B cell (primary cell): Measurements from ENCODE around the gene TIMM17A. TPM values are rescaled to one million over a fixed set of nuclear protein-coding genes. Genes with fewer than 3 reads are reported as not detected.

ENCODE experiments used
- ATAC-seq: fragments of 200-7000 bp; cut with Tn5 transposase; one replicate; pipeline ENCODE4 v1.10.0; 2021; ENCODE audit warnings: low read depth, mild to moderate bottlenecking, moderate number of reproducible peaks, moderate library complexity
- CTCF ChIA-PET: fragments of 350-600 bp; sonication (Branson Sonifier 250); formaldehyde crosslinking; loops from one replicate; lab custom pipeline; 2021; ENCODE audit warnings: antibody characterized with exemption, inconsistent platforms; lab: Charles Lee
- POLR2A ChIA-PET: fragments of 350-600 bp; sonication (Branson Sonifier 250); formaldehyde crosslinking; loops from one replicate; lab custom pipeline; 2021; ENCODE audit warnings: antibody characterized with exemption; lab: Charles Lee
- DNase-seq: peaks from one replicate; pipeline ENCODE4 v3.0.0; 2013
- H2AFZ ChIP-seq: 2 replicates; pipeline ENCODE4 v1.6.1; 2012; ENCODE audit warnings: mild to moderate bottlenecking, low read depth, low read length; ENCODE audit not compliant: insufficient read depth, poor library complexity, severe bottlenecking
- H3K27ac ChIP-seq, 2 donors: 1 replicate in 1 of 2; 2 replicates in 1 of 2; pipeline ENCODE4 v1.5.1; 2012 to 2013; ENCODE audit warnings: low read length in 2 of 2, mild to moderate bottlenecking in 2 of 2, moderate library complexity in 1 of 2
- H3K27me3 ChIP-seq, 4 experiments: fragments of 200-600 bp in 1 of 4; sonication (generic) in 1 of 4; replicated peaks in 1 of 4; 1 replicate in 2 of 4; 2 replicates in 2 of 4; pipeline versions ENCODE4 v1.6.1 to v1.7.0; 2013 to 2016; ENCODE audit warnings: low read length in 3 of 4, mild to moderate bottlenecking in 2 of 4, mixed read lengths in 1 of 4, moderate library complexity in 1 of 4; ENCODE audit not compliant: insufficient read depth in 4 of 4, control insufficient read depth in 3 of 4; ENCODE audit errors: control extremely low read depth in 1 of 4
- H3K36me3 ChIP-seq, 2 experiments: replicated peaks in 1 of 2; 1 replicate in 1 of 2; 2 replicates in 1 of 2; pipeline versions ENCODE4 v1.6.1 to v1.7.1; 2013; ENCODE audit warnings: low read length in 1 of 2; ENCODE audit not compliant: insufficient read depth in 2 of 2, control insufficient read depth in 1 of 2; ENCODE audit errors: control extremely low read depth in 1 of 2, extremely low read depth in 1 of 2
- H3K4me1 ChIP-seq, 2 donors: fragments of 200-600 bp in 1 of 2; sonication (generic) in 1 of 2; 1 replicate in 1 of 2; 2 replicates in 1 of 2; pipeline versions ENCODE4 v1.5.1 to v1.6.1; 2013 to 2017; ENCODE audit warnings: low read length in 2 of 2; ENCODE audit not compliant: control insufficient read depth in 2 of 2, insufficient read depth in 2 of 2
- H3K4me2 ChIP-seq: replicated peaks from 2 replicates; pipeline ENCODE3; 2012; ENCODE audit warnings: mild to moderate bottlenecking, low read depth, low read length; ENCODE audit not compliant: poor library complexity, severe bottlenecking
- H3K4me3 ChIP-seq, 5 experiments: fragments of 200-600 bp in 1 of 5; sonication (generic) in 1 of 5; 1 replicate in 3 of 5; 2 replicates in 2 of 5; pipeline versions ENCODE4 v1.5.1 to v1.7.0; 2011 to 2016; ENCODE audit warnings: low read length in 4 of 5, mild to moderate bottlenecking in 4 of 5, low read depth in 2 of 5, control low read depth in 1 of 5, moderate library complexity in 1 of 5; ENCODE audit not compliant: insufficient read depth in 1 of 5; ENCODE audit errors: control extremely low read depth in 1 of 5, extremely low read depth in 1 of 5
- H3K79me2 ChIP-seq: fragments of 200-600 bp; sonication (generic); one replicate; pipeline ENCODE4 v1.6.0; 2016; ENCODE audit warnings: low read length; ENCODE audit not compliant: control insufficient read depth, insufficient read depth
- H3K9ac ChIP-seq: fragments of 200-600 bp; sonication (generic); 2 replicates; pipeline ENCODE4 v1.6.1; 2017; ENCODE audit warnings: mild to moderate bottlenecking, low read length, moderate library complexity
- H3K9me3 ChIP-seq, 3 donors: one replicate each; pipeline versions ENCODE4 v1.6.1 to v1.7.1; 2013; ENCODE audit warnings: low read length in 2 of 3; ENCODE audit not compliant: control insufficient read depth in 2 of 3, insufficient read depth in 1 of 3; ENCODE audit errors: control extremely low read depth in 1 of 3
- H4K20me1 ChIP-seq: 2 replicates; pipeline ENCODE4 v1.6.0; 2012; ENCODE audit warnings: mild to moderate bottlenecking, low read length; ENCODE audit not compliant: insufficient read depth, control insufficient read depth, poor library complexity, severe bottlenecking
- H3K27ac Mint-ChIP-seq: one replicate; pipeline ENCODE4 v1.8.0; 2021; ENCODE audit warnings: mixed read lengths
- H3K27me3 Mint-ChIP-seq: one replicate; pipeline ENCODE4 v1.8.0; 2021; ENCODE audit warnings: mixed read lengths
- H3K4me1 Mint-ChIP-seq: one replicate; pipeline ENCODE4 v1.8.0; 2021; ENCODE audit warnings: mixed read lengths
- H3K4me3 Mint-ChIP-seq: one replicate; pipeline ENCODE4 v1.8.0; 2021; ENCODE audit warnings: mixed read lengths
- H3K9me3 Mint-ChIP-seq: one replicate; pipeline ENCODE4 v1.8.0; 2022; ENCODE audit warnings: mixed read lengths; ENCODE audit not compliant: insufficient read depth
- EZH2 ChIP-seq: IDR thresholded peaks from 2 replicates; pipeline ENCODE4 v1.6.1; 2012; ENCODE audit warnings: borderline replicate concordance, low read depth, mild to moderate bottlenecking, moderate library complexity, low read length; ENCODE audit not compliant: insufficient read depth, poor library complexity, severe bottlenecking
- WGBS: methylation state at CpG from one replicate; pipeline ENCODE4 v1.1.5; 2013; ENCODE audit warnings: missing lambda C conversion rate; ENCODE audit not compliant: insufficient coverage; 5-methylcytosine and 5-hydroxymethylcytosine counted together
- intact Hi-C: fragments of 100-400 bp; cut with micrococcal nuclease; formaldehyde crosslinking; loops from one replicate; pipeline ENCODE4 v1.10.0; 2022
- polyA plus RNA-seq: library from polyadenylated mRNA; depleted of rRNA; stranded (reverse); fragments of >200 nt; gene quantifications from 2 replicates; pipeline ENCODE4 v1.2.3, GENCODE V29; 2012
- total RNA-seq, 2 donors: library from RNA; stranded (reverse); fragments of 120-200 nt in 1 of 2; gene quantifications; 1 replicate in 1 of 2; 2 replicates in 1 of 2; pipeline versions ENCODE4 v1.2.3 to v1.2.4, GENCODE V29; 2013 to 2022
- TF ChIP-seq, protein P1 (sequence below): fragments of 200-600 bp; IDR thresholded peaks from one replicate; pipeline ENCODE4 v1.8.0; 2022; ENCODE audit warnings: antibody characterized with exemption, mild to moderate bottlenecking

Gene TIMM17A
- total and polyA plus RNA-seq, 2 donors (not counting 1 experiment from before 2014, with no cell fraction given): 13.7 to 31.5 TPM

- H3K27me3 ChIP-seq: no peaks in the 10 kb centered on the region
- ChIA-PET CTCF (interaction anchor here (1.0 to 4.1 kb wide), 5 partner anchors 9 to 501 kb away, joined by 3 to 17 read pairs (median 3); no protein-coding TSS in a partner anchor), POLR2A (interaction anchor here (0.5 kb wide), 2 partner anchors 23 to 33 kb away, joined by 3 read pairs; no protein-coding TSS in a partner anchor)
- H3K27ac ChIP-seq: peak within 1 kb of the TSS; percentile 6 to 54
- peaks cover 11 to 13% of the 10 kb centered on the region in 2 donors for H3K4me1 ChIP-seq
- H2AFZ ChIP-seq: peak within 1 kb of the TSS; percentile 93
- peak within 1 kb of the TSS; percentile 97 for H3K4me3 Mint-ChIP-seq
- H3K27me3 Mint-ChIP-seq: no peaks in the 10 kb centered on the region
- DNase-seq (peak; percentile 79), ATAC-seq (peak; percentile 78)
- peak within 1 kb of the TSS; percentile 87 for H3K9ac ChIP-seq
- H3K79me2 ChIP-seq: peaks cover 11% of the 10 kb centered on the region
- H3K4me2 ChIP-seq: peak within 1 kb of the TSS; percentile 95
- H3K4me1 Mint-ChIP-seq: peaks cover 27% of the 10 kb centered on the region
- H3K4me3 ChIP-seq: peak within 1 kb of the TSS; percentile 53 to 94 (median 67)
- TF ChIP-seq, protein P1, sequence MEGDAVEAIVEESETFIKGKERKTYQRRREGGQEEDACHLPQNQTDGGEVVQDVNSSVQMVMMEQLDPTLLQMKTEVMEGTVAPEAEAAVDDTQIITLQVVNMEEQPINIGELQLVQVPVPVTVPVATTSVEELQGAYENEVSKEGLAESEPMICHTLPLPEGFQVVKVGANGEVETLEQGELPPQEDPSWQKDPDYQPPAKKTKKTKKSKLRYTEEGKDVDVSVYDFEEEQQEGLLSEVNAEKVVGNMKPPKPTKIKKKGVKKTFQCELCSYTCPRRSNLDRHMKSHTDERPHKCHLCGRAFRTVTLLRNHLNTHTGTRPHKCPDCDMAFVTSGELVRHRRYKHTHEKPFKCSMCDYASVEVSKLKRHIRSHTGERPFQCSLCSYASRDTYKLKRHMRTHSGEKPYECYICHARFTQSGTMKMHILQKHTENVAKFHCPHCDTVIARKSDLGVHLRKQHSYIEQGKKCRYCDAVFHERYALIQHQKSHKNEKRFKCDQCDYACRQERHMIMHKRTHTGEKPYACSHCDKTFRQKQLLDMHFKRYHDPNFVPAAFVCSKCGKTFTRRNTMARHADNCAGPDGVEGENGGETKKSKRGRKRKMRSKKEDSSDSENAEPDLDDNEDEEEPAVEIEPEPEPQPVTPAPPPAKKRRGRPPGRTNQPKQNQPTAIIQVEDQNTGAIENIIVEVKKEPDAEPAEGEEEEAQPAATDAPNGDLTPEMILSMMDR: no peak
- no peak for TF ChIP-seq EZH2
- H3K36me3 ChIP-seq: no peaks in the 10 kb centered on the region
- no peaks in the 10 kb centered on the region for H3K9me3 Mint-ChIP-seq
- no peaks in the 10 kb centered on the region for H3K9me3 ChIP-seq
- WGBS: under 1% methylated on average over 80 of the region's 80 CpGs
- intact Hi-C loops: loop anchor here (1.0 to 10.0 kb wide), 6 partner anchors 28 to 960 kb away; partner anchors contain the start of genes IPO9, KIF21B, PPP1R12B and PTPN7
- peak within 1 kb of the TSS; percentile 92 for H3K27ac Mint-ChIP-seq
- H4K20me1 ChIP-seq: peaks cover 4% of the 10 kb centered on the region
Observed at GRCh38 chr1:201982623-201983379, 27.5 kb downstream of the TIMM17A start, which contains the start of gene RNPEP. TSS of gene RNPEP (plus strand) at chr1:201982648. CDS start at chr1:201982667, 19 bp downstream.
